HG03196 (cell line): ENCODE results near the gene SLC2A8.
A peak's percentile ranks its signal among the peaks of the same experiment; 100 is the strongest.

Experiments used
- ATAC-seq: cut with Tn5 transposase; IDR thresholded peaks from one replicate; pipeline ENCODE4 v1.9.1; 2021; ENCODE audit not compliant: unreplicated experiment

The SLC2A8 gene

DNA sequence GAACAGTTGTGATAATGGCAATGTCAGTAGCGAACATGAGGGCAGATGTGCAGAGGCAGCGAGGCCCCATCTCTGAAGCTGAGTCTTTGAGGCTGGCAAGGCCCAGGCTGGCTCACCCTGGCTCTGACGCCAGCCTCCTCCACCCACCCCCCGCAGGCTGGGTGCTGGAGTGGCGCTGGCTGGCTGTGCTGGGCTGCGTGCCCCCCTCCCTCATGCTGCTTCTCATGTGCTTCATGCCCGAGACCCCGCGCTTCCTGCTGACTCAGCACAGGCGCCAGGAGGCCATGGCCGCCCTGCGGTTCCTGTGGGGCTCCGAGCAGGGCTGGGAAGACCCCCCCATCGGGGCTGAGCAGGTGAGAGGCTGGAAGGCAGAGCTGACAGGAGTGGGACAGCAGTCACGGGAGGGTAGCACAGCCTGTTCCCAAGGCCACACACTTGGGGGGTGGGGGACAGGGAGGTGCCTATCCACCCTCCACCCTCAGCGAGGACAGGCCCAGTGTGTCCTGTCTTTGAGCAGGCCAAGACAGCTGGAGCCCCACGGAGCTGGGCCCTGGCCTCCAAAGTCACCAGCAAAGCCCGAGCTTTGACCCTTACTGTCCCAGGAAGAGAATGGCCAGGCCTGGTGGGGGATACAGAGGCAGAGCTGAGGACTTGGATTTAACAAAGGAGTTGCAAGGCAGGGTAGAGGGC lies 5.6 kb downstream of the SLC2A8 start:
- ATAC-seq: no peak

GRCh38 chr9:127403507-127404192 lies 6.7 kb downstream of the SLC2A8 start:
- ATAC-seq: no peak

DNA sequence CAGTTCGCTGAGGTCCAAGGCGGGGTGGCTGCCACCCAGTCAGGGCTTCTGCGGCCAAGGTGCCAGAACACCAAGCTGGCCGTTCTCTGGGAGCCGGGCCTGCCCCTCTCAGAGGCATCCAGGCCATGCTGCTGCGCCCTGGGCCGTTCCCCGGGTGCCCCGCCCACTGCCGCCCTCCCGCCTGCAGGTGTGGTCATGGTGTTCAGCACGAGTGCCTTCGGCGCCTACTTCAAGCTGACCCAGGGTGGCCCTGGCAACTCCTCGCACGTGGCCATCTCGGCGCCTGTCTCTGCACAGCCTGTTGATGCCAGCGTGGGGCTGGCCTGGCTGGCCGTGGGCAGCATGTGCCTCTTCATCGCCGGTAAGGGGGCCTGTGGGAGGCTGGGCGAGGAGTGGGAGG lies 7.7 kb downstream of the SLC2A8 start:
- no peak for ATAC-seq

DNA sequence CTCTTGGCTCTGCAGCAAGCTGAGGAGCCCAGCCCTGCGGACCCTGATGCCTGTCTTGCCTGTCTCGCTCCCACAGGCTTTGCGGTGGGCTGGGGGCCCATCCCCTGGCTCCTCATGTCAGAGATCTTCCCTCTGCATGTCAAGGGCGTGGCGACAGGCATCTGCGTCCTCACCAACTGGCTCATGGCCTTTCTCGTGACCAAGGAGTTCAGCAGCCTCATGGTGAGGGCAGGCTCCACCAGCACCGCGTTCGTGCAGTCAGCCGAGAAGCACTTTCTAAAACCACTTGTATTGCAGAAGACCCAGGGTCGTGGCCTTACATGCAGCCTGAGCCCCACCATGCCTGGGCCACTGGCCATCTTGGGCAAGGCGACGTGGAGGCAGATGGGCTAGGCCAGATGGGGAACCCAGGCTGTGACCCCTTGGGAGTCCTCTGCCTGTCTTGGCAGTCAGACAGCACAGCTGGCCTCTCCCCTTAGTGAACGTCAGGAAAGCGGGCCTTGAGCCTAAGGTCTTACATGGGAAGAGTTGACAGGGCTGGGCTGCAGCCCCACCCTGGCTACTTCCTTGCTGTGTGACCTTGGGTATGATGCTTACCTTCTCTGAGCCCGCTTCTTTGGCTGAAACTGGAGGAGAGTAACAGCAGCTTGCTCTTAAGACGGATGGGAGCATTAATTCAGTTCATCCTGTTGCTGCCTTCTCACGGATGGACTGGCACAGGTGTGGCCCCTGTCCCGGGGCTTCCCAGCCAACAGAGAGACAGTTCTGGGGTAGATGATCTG lies 8.6 kb downstream of the SLC2A8 start:
- ATAC-seq: no peak

- ATAC-seq: no peak
Observed at GRCh38 chr9:127406799-127407491, 10.0 kb downstream of the SLC2A8 start.

DNA sequence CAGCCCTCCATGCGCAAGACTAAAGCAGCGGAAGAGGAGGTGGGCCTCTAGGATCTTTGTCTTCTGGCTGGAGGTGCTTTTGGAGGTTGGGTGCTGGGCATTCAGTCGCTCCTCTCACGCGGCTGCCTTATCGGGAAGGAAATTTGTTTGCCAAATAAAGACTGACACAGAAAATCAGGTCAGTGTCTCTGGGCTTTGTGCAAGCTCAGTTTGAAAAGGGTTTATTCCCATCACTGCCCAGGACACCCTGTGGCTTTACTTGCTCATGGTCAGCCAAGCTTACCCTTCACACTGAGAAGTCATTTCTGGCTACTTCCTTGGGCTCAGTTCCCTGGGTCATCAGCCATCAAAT lies 10.5 kb downstream of the SLC2A8 start:
- ATAC-seq: no peak

GRCh38 chr9:127411122-127411521 lies 14.2 kb downstream of the SLC2A8 start:
- no peak for ATAC-seq

- ATAC-seq: no peak
Observed at GRCh38 chr9:127415141-127415540, 18.2 kb downstream of the SLC2A8 start.

DNA sequence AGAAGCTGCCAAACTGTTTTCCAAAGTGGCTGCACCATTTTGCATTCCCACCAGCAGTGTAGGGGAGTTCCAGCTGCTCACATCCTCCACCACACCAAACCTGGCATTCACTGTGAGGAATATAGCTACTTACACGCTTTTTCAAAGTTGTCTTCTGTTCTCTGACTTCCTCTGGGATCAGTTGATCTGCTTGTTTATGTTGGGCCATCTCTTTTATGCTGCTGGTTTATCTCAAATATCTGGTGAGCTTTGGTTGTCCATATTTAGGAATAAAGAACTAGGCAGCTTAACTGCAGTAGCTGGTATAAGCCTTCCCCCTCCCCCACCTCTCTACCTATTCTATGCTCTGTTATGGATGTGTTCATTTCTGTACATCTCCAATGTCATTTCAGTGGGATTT lies 18.7 kb downstream of the SLC2A8 start:
- ATAC-seq: no peak

DNA sequence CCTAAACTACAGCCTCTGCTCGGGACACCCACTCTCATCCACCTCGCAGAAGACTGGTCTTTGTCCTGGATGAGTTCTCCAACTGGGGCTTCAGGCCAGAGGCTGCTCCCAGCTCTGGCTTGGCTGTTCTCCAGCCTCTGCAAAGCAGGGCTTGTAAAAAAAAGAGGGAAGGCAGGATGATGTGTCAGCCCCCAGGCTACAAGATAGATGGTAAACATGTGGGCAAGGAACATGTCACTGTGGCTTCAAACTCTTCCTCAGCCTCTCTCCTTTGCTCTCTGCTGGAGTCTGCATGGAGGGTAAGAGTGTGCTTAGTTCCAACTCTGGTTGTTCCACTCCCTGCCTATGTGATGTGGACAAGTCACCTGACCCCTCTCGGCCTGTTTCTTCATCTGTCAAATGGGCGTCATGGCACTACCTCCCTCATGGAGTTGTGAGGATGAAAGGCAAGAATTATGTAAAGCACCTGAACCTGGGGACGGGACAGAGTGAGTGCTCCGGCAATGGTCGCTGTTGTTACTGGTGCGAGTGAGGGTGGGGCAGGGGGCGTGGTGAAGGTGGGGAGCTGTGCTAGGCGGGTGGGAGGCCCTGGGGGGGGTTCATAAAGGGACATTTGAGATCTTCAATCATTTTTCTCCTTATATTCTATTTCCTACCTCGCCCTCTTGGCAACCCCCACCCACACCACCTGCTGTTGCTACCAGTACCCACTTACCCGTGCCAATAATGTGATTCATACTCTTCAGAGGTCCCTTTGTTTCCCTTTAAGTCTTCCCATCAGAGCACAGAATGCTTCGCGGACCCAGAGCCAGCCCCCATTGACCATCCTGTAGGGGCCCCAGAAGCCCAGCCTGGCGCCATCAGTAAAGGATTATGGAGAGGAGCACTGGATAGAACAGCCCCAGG lies 20.4 kb downstream of the SLC2A8 start:
- ATAC-seq: no peak

GRCh38 chr9:127418037-127418471 lies 21.1 kb downstream of the SLC2A8 start:
- no peak for ATAC-seq

GRCh38 chr9:127419348-127419747 lies 22.4 kb downstream of the SLC2A8 start:
- no peak for ATAC-seq

DNA sequence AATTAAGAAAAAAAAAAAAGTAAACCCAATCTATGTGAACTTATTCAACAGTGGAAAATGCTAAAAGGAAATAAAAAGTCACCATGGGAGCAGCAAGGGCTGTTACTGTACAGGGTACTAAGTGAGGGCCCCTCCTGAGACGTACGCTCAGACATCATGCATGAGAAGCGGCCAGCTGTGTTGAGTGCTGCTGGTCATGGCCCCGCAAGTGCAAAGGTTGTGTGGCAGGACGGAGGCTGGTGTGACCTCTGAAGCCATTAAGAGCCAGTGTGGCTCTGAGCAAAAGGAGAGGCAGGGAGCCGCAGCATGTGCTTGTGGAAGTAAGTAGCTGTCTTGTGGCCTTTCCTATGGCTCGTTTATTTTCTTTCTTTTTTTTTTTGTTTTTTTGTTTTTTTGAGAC lies 24.1 kb downstream of the SLC2A8 start:
- ATAC-seq: no peak

DNA sequence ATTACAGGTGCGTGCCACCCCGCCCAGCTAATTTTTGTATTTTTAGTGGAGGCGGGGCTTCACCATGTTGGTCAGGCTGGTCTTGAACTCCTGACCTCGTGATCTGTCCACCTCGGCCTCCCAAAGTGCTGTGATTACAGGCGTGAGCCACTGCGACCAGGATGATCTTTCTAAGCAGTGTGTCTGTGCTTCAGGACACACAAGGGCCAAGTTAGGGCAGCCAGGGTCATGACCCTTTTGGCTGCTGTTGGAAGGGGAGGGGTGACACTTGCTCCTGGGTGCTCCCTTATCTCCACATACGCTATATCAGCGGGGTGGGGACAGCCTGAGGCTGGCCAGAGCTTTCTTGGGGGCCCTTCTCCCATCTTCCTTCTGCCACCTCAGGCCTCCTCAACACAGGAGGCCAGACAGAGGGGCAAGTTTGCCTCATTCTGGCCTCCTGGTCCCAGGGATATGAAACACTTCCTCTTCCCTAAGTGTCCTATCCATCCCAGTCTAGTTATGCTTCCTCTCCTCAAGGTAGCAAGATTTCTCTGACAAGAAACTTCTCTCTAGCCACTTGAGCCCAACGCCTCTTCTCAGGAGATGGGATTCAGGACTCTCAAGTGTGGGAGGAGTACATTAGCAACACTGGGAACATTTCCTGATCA lies 25.3 kb downstream of the SLC2A8 start:
- no peak for ATAC-seq

- ATAC-seq: no peak
Observed at GRCh38 chr9:127422787-127423186, 25.8 kb downstream of the SLC2A8 start.

DNA sequence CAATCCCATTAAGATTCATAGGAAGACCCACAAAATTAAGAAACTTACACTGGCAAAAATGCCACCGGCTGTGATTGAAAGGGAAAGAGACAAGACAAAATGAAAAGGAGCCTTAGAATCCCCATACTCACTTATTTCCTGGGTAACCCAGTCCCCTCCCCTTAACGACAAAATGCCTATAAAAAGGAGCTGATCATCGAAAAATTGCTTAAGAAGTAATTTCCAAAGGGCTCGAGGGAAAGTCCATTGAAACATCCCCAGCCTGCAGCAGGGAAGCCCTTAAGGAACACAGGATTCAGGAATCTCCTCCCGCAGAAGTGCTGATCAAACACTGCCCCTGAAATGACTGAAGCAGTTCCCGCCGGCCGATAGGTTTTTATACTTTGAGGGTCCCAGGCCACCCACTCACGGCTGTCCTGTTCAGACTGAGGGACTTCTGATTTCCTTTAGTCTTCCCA lies 26.5 kb downstream of the SLC2A8 start:
- ATAC-seq: no peak

- peak; percentile 79 for ATAC-seq
Observed at GRCh38 chr9:127423934-127424675, 27.1 kb downstream of the SLC2A8 start, which contains the start of gene ZNF79. TSS of gene ZNF79 (plus strand) at chr9:127424382. CDS start at chr9:127424788, 406 bp downstream.

- ATAC-seq: peak; percentile 19
Observed at GRCh38 chr9:127424676-127424999, 27.7 kb downstream of the SLC2A8 start.

GRCh38 chr9:127426756-127427155 lies 29.8 kb downstream of the SLC2A8 start:
- no peak for ATAC-seq
